Activated CD8-positive, alpha-beta T cell treated with anti-CD3 and anti-CD28 coated beads for 36 hours (primary cell): ENCODE results near the gene RAB31. TPM values are rescaled to one million over a fixed set of nuclear protein-coding genes. Genes with fewer than 3 reads are reported as not detected.
"Not testable (repeated sequence)": the region's sequence is repeated elsewhere in the genome, so short reads cannot be mapped to it uniquely, and the experiment has no call there.

Experiments used
- ATAC-seq: fragments of 200-7000 bp; cut with Tn5 transposase; one replicate; pipeline ENCODE4 v1.10.0; 2021; ENCODE audit warnings: mild to moderate bottlenecking, moderate library complexity
- CTCF ChIA-PET: fragments of 350-600 bp; sonication (Branson Sonifier 250); formaldehyde crosslinking; loops from one replicate; lab custom pipeline; 2021; ENCODE audit warnings: antibody characterized with exemption; lab: Charles Lee
- POLR2A ChIA-PET: fragments of 350-600 bp; sonication (Branson Sonifier 250); formaldehyde crosslinking; loops from one replicate; lab custom pipeline; 2021; ENCODE audit warnings: antibody characterized with exemption; lab: Charles Lee
- DNase-seq: peaks from one replicate; pipeline ENCODE4 v3.0.0-alpha.2; 2020
- H3K27ac Mint-ChIP-seq: one replicate; pipeline ENCODE4 v1.8.0; 2021; ENCODE audit warnings: mild to moderate bottlenecking, mixed read lengths
- H3K27me3 Mint-ChIP-seq: one replicate; pipeline ENCODE4 v1.8.0; 2021; ENCODE audit warnings: mixed read lengths
- H3K36me3 Mint-ChIP-seq: one replicate; pipeline ENCODE4 v1.8.0; 2021; ENCODE audit warnings: low read depth, mixed read lengths
- H3K4me1 Mint-ChIP-seq: one replicate; pipeline ENCODE4 v1.8.0; 2021; ENCODE audit warnings: low read depth, mixed read lengths
- H3K4me3 Mint-ChIP-seq: one replicate; pipeline ENCODE4 v1.8.0; 2021; ENCODE audit warnings: mild to moderate bottlenecking, moderate library complexity, mixed read lengths
- H3K9me3 Mint-ChIP-seq: one replicate; pipeline ENCODE4 v1.8.0; 2021; ENCODE audit warnings: mixed read lengths
- CTCF ChIP-seq: fragments of 200-600 bp; IDR thresholded peaks from one replicate; pipeline ENCODE4 v1.8.0; 2022; ENCODE audit warnings: antibody characterized with exemption, mild to moderate bottlenecking
- intact Hi-C: fragments of 100-400 bp; cut with micrococcal nuclease; formaldehyde crosslinking; loops from one replicate; pipeline ENCODE4 v1.10.0; 2022
- total RNA-seq, 2 experiments: library from RNA; stranded (reverse); gene quantifications; one replicate each; pipeline ENCODE4 v1.2.3, GENCODE V29; 2021

The RAB31 gene
- total RNA-seq, 2 experiments from 2014 or later, result 0.45 to 0.76 TPM

GRCh38 chr18:9901377-9901776, 193.3 kb downstream of the RAB31 start:
- no peaks in the 10 kb centered on the region for H3K9me3 Mint-ChIP-seq
- CTCF ChIA-PET, result interaction anchor here (1.4 kb wide), 1 partner anchor 138 kb away, joined by 3 read pairs; no protein-coding TSS in a partner anchor
- intact Hi-C loops, result no loop called here
- no peaks in the 10 kb centered on the region for H3K36me3 Mint-ChIP-seq
- peaks cover 9% of the 10 kb centered on the region for H3K4me1 Mint-ChIP-seq
- POLR2A ChIA-PET, result interaction anchor here (0.7 kb wide), 1 partner anchor 190 kb away, joined by 3 read pairs; no protein-coding TSS in a partner anchor
- ATAC-seq (no peak), DNase-seq (no peak)
- H3K4me3 Mint-ChIP-seq, result no peak overlapping the region
- peaks cover 10% of the 10 kb centered on the region for H3K27me3 Mint-ChIP-seq
- H3K27ac Mint-ChIP-seq, result no peak overlapping the region
- TF ChIP-seq CTCF, result no peak

GRCh38 chr18:9902264-9902663, 194.2 kb downstream of the RAB31 start:
- ATAC-seq, intact Hi-C loops, DNase-seq, POLR2A ChIA-PET, CTCF ChIA-PET, H3K27me3 Mint-ChIP-seq, H3K9me3 Mint-ChIP-seq, H3K4me1 Mint-ChIP-seq, H3K27ac Mint-ChIP-seq, H3K4me3 Mint-ChIP-seq, H3K36me3 Mint-ChIP-seq: not testable (repeated sequence)

GRCh38 chr18:9902832-9903231, 194.7 kb downstream of the RAB31 start:
- ChIA-PET POLR2A (no interaction called here), CTCF (no interaction called here)
- DNase-seq (no peak), ATAC-seq (no peak)
- H3K4me3 Mint-ChIP-seq, result no peak overlapping the region
- H3K9me3 Mint-ChIP-seq, result no peaks in the 10 kb centered on the region
- TF ChIP-seq CTCF, result no peak
- H3K4me1 Mint-ChIP-seq, result peaks cover 9% of the 10 kb centered on the region
- intact Hi-C loops, result no loop called here
- H3K27me3 Mint-ChIP-seq, result peaks cover 10% of the 10 kb centered on the region
- no peak overlapping the region for H3K27ac Mint-ChIP-seq
- no peaks in the 10 kb centered on the region for H3K36me3 Mint-ChIP-seq

GRCh38 chr18:9905401-9905922, 197.4 kb downstream of the RAB31 start:
- H3K36me3 Mint-ChIP-seq, result no peaks in the 10 kb centered on the region
- intact Hi-C loops, result no loop called here
- DNase-seq, result no peak
- no peak for TF ChIP-seq CTCF
- no peaks in the 10 kb centered on the region for H3K4me1 Mint-ChIP-seq
- POLR2A ChIA-PET, result interaction anchor here (0.7 kb wide), 1 partner anchor 1783 kb away, joined by 3 read pairs; no protein-coding TSS in a partner anchor
- no peak overlapping the region for H3K4me3 Mint-ChIP-seq
- peaks cover 11% of the 10 kb centered on the region for H3K27me3 Mint-ChIP-seq
- H3K27ac Mint-ChIP-seq, result no peak overlapping the region
- CTCF ChIA-PET, result interaction anchor here (1.3 to 1.4 kb wide), 2 partner anchors 8 to 35 kb away, joined by 3 read pairs; partner anchors contain the start of gene VAPA
- no peaks in the 10 kb centered on the region for H3K9me3 Mint-ChIP-seq
- ATAC-seq, result no peak

GRCh38 chr18:9906481-9906880, 198.4 kb downstream of the RAB31 start:
- Mint-ChIP-seq H3K4me1 (no peaks in the 10 kb centered on the region), H3K9me3 (no peaks in the 10 kb centered on the region), H3K27me3 (peaks cover 11% of the 10 kb centered on the region), H3K36me3 (no peaks in the 10 kb centered on the region), H3K27ac (no peak overlapping the region), H3K4me3 (no peak overlapping the region)
- TF ChIP-seq CTCF, result no peak
- CTCF ChIA-PET, result interaction anchor here (1.4 kb wide), 1 partner anchor 36 kb away, joined by 3 read pairs; no protein-coding TSS in a partner anchor
- DNase-seq (no peak), ATAC-seq (no peak)
- POLR2A ChIA-PET, result interaction anchor here (0.7 kb wide), 1 partner anchor 1782 kb away, joined by 3 read pairs; no protein-coding TSS in a partner anchor
- intact Hi-C loops, result no loop called here
